ENCODE data around the gene TMEM8B. TPM values are rescaled to one million over a fixed set of nuclear protein-coding genes. Genes with fewer than 3 reads are reported as not detected.

Gene TMEM8B
- total and polyA plus RNA-seq, 9 of the 15 experiments (the other 6 are each of a cell fraction or from before 2014, with no cell fraction given), result 0.01 to 2.2 (median 1.1) TPM

DNA sequence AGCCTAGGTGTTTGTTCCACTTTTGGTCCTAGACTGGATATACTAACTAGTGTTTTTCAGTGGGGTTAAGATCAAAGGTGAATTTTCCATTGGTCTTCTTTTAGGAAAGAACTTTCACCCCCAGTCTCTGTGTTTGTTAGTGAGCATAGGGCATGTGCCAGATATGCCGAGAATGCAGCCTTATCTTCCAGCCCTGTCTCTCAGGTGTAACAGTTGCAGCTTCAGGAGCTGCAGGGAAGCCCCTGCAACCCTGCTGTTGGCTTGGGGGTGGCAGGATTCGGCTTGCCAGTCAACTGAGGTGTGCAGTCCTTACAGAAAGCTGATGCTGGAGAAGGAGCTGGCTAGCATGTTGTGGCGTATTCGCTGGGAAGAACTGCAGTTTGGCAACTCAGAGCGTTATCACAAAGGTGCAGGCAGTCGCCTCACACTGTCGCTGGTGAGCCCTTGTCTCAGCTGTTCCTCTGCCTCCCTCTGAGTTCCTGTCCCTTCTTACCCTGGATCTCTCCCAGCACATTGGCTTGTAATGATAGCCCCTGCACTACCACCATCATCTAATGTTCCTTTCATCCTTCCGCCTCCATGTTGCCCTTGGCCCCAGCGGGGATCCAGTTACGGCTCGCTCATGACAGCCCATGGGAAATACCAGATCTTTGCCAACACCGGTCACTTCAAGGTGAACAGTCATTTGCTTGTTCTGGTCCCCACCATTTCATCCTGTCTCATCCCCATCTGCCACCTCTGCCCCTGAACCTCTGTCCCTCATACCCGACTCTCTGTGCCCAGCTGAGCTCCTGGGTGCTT is 27.5 kb upstream of the TMEM8B start (continued):
- TF ChIP-seq ZNF384 (IDR thresholded peaks at IDR 0.05; ENCODE audit: low read depth, low read length) (no peak), ELF4 (CRISPR knock-in tag; IDR thresholded peaks at IDR 0.05) (no peak), SMAD1 (IDR thresholded peaks at IDR 0.05; ENCODE audit: low read depth, low read length, partially characterized antibody) (no peak), POLR2AphosphoS2 (IDR thresholded peaks at IDR 0.05; ENCODE audit: low read length) (no peak), ZKSCAN1 (IDR thresholded peaks at IDR 0.05; ENCODE audit: low read depth, low read length) (0 out of 2 replicates have a peak, but pooled peaks have one; percentile 24), GATA2 (CRISPR knock-in tag; IDR thresholded peaks at IDR 0.05) (0 out of 2 replicates have a peak, but pooled peaks have one; percentile 40), ZNF76 (CRISPR knock-in tag; IDR thresholded peaks at IDR 0.05; ENCODE audit: borderline replicate concordance) (no peak), MCM7 (IDR thresholded peaks at IDR 0.05) (no peak), GABPB1 (CRISPR knock-in tag; IDR thresholded peaks at IDR 0.05) (no peak), SIX5 (IDR thresholded peaks at IDR 0.05; ENCODE audit: borderline replicate concordance in 1 of 2, insufficient read depth in 1 of 2, low read depth in 1 of 2, low read length in 2 of 2) (no peak), NFRKB (IDR thresholded peaks at IDR 0.05; ENCODE audit: low read depth) (no peak), SNIP1 (IDR thresholded peaks at IDR 0.05; ENCODE audit: low read depth) (no peak), TEAD2 (tag; IDR thresholded peaks at IDR 0.05) (no peak), HDGF (IDR thresholded peaks at IDR 0.05) (no peak), MCM2 (IDR thresholded peaks at IDR 0.05; ENCODE audit: low read depth) (no peak), TFAM (CRISPR knock-in tag; conservative IDR thresholded peaks at IDR 0.05) (no peak), MAFG (tag; conservative IDR thresholded peaks at IDR 0.05) (no peak), POLR2AphosphoS5 (IDR thresholded peaks at IDR 0.05; ENCODE audit: control insufficient read depth, insufficient read depth, low read depth, low read length) (peak; percentile 42; the same call in 1 of the 2 replicates), HNRNPL (IDR thresholded peaks at IDR 0.05; ENCODE audit: low read depth, low read length) (no peak)
- TF ChIP-seq, protein P1, sequence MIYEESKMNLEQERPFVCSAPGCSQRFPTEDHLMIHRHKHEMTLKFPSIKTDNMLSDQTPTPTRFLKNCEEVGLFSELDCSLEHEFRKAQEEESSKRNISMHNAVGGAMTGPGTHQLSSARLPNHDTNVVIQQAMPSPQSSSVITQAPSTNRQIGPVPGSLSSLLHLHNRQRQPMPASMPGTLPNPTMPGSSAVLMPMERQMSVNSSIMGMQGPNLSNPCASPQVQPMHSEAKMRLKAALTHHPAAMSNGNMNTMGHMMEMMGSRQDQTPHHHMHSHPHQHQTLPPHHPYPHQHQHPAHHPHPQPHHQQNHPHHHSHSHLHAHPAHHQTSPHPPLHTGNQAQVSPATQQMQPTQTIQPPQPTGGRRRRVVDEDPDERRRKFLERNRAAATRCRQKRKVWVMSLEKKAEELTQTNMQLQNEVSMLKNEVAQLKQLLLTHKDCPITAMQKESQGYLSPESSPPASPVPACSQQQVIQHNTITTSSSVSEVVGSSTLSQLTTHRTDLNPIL (CRISPR knock-in tag; IDR thresholded peaks at IDR 0.05), result no peak
- TF ChIP-seq, protein P2, sequence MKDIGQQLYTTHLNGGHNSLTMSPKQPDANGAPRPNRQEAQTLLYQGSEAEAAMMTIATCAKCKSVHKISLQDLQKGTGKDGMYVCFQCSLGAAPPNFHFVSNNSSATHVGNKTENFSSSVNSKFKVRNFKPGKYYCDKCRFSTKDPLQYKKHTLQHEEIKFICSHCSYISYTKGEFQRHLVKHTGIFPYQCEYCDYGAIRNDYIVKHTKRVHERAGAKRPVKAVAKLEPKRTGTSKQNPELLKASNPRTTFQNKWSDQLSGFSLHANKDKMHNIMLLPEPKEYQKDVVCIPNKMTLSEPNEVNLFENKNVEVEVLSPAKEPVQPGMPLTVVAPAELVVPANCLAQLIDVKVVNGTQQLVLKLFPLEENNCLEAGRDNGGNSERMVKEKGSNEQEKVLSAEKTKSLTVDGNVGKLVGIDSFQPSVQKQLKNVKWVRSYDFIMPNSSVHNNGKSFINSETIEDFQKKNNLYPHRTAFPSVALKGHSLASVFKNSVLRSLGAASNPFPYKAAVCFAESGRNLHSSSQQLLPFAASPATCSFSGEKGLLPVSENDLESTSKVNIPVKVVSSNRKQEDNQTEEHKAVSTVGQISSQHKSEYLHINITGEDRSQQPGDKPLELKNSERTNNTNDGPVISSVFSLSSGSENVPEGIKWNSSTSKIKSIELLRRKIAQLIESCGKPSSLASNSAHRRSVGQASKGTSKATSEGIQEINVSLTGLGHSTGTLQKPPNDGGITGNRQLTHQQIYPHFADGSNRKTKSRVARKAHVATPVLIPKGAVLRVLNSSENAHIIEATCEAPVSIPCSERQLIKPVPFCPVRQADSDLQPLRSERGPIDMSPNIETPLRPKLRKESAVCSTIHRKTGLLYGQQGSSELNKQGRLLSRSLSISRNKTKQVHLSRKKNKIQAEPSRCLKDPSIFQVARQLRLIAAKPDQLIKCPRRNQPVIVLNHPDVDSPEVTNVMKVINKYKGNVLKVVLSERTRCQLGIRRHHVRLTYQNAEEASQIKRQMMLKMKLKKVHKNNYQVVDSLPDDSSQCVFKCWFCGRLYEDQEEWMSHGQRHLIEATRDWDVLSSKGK (CRISPR knock-in tag; IDR thresholded peaks at IDR 0.05), result no peak
- TF ChIP-seq, protein P3, sequence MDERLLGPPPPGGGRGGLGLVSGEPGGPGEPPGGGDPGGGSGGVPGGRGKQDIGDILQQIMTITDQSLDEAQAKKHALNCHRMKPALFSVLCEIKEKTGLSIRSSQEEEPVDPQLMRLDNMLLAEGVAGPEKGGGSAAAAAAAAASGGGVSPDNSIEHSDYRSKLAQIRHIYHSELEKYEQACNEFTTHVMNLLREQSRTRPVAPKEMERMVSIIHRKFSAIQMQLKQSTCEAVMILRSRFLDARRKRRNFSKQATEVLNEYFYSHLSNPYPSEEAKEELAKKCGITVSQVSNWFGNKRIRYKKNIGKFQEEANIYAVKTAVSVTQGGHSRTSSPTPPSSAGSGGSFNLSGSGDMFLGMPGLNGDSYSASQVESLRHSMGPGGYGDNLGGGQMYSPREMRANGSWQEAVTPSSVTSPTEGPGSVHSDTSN (CRISPR knock-in tag; IDR thresholded peaks at IDR 0.05; ENCODE audit: low read depth), result no peak
- TF ChIP-seq, protein P3 (tag; conservative IDR thresholded peaks at IDR 0.05; ENCODE audit: low read depth), result no peak
